GM12873 (cell line): Measurements from ENCODE around the gene MACROD2.

Experiments
- TF ChIP-seq, protein P1 (sequence below): IDR thresholded peaks from 2 replicates; pipeline ENCODE4 v1.5.1; 2012; ENCODE audit warnings: low read depth, mild to moderate bottlenecking, moderate library complexity, low read length, control low read depth; ENCODE audit not compliant: insufficient read depth; ENCODE audit errors: missing control alignments

MACROD2 gene

DNA sequence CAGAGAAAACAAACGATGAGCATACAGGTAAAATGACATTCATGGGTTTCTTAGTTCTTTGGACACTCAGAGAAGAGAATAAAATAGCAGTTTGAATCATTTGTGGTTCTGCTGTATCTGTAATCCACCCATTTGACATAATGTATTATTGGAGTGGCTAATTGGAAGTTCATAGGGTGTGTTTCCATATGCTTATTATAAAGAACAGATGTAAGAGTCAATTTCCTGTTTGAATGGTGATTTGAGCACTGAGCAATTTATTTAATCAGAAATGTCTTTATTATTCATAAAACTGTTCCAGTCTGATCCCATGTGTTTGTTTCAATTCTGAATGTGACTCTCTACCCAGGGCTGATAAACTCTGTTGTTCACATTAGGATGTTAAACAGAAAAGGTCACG lies 1638.8 kb downstream of the MACROD2 start:
- TF ChIP-seq, protein P1, sequence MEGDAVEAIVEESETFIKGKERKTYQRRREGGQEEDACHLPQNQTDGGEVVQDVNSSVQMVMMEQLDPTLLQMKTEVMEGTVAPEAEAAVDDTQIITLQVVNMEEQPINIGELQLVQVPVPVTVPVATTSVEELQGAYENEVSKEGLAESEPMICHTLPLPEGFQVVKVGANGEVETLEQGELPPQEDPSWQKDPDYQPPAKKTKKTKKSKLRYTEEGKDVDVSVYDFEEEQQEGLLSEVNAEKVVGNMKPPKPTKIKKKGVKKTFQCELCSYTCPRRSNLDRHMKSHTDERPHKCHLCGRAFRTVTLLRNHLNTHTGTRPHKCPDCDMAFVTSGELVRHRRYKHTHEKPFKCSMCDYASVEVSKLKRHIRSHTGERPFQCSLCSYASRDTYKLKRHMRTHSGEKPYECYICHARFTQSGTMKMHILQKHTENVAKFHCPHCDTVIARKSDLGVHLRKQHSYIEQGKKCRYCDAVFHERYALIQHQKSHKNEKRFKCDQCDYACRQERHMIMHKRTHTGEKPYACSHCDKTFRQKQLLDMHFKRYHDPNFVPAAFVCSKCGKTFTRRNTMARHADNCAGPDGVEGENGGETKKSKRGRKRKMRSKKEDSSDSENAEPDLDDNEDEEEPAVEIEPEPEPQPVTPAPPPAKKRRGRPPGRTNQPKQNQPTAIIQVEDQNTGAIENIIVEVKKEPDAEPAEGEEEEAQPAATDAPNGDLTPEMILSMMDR: no peak

- TF ChIP-seq, protein P1: no peak
Observed at GRCh38 chr20:15637546-15637945, 1642.2 kb downstream of the MACROD2 start.

DNA sequence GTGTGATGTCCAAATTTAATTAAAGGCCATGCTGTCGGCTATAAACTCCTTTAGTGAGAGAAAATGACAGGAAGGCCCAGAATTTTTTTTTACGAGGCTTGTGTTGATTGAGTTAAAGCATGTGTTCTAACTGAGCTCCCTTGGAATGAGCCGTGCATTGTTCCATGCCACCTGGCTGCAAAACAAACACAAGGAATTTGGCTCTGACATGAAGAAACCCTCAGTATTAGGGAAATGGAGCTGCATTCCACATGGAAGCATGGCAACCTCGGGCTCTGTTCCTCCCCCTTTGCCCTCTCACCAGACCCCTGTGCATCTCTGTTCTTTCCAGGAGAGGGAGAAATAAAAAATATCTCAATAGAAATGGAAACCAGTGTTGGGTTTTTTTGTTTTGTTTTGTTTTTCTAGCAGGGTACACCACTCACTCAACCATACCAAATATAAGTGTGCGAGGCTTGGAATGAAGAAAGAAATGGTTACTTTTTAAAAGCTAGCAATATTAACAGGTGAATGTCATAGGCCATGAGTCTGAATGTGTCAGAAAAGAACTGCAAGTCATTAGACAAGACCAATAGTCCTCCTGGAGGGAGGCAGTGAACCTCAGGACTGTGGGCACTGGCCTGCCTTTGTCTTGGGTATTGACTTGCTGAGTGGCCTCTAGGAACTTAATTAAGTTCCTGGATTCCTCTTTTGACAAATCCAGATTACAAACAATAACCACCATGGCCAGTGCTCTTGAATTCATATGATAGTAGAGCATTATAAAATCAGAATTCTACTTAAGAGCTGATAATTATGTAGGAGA lies 1642.8 kb downstream of the MACROD2 start:
- TF ChIP-seq, protein P1: no peak

GRCh38 chr20:15638816-15639215 lies 1643.5 kb downstream of the MACROD2 start:
- TF ChIP-seq, protein P1: no peak

DNA sequence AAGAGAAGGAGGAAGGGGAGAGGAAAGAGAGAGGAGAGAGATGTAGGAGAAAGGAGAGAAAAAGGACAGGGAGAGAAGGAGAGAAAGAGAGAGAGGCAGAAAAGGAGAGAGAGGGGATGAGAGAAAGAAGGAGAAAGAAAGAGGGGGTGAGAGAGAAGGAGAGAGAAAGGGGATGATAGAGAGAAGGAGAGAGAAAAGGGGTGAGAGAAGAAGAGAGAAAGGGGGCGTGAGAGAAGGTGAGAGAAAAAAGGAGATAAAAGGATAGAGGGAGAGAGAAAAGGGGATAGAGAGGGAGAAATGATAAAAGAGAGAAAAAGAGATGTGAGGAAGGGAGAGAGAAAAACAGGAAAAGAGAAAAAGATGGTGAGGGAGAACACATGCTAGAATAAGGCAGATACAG lies 1644.5 kb downstream of the MACROD2 start:
- TF ChIP-seq, protein P1: no peak

DNA sequence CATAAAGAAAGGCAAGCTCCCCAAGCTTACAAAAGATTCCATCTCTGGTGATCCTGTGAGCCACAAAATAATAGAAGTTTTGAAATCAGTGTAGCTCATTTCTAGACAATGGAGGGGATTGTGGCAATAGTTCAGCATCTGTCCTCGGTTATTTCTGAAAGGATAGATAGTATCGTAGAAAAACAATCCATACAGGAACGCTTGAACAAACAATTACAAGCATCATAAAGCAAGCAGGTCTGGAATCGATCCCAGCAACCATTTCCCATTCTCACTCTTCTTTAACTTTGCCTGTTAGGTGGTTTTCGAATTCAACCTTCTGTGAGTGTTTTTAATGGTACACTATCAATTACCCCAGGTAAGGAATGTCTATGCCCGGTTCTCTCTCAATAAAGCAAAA lies 1646.8 kb downstream of the MACROD2 start:
- TF ChIP-seq, protein P1: no peak

DNA sequence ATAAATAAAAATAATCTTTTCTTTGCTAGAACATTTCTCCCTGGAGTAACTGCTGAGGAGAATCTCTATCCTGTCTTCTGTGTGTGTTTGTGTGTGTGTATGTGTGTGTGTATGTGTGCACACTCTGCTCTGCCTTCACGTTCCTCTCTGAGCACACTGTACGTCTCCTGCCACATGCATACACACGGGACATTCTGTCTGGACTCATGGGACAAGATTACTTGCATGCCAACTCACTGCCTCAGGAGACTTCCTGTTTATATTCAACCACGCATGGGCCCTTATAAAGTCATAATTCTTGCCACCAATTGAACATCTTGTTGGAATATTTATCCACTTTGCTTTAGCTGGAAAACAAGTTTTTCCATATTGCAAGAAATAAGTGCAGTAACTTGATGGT lies 1647.4 kb downstream of the MACROD2 start:
- TF ChIP-seq, protein P1: no peak
